HEK293T (cell line): Measurements from ENCODE around the gene DMWD.

ENCODE experiments used
- CTCF ChIA-PET: fragments of 350-600 bp; formaldehyde crosslinking; extraction: SDS; loops from one replicate; lab custom pipeline; 2021; ENCODE audit warnings: antibody characterized with exemption, inconsistent platforms; lab: Yijun Ruan, JAX
- POLR2A ChIA-PET: fragments of 350-600 bp; formaldehyde crosslinking; extraction: SDS; loops from one replicate; lab custom pipeline; 2020; ENCODE audit warnings: antibody characterized with exemption, inconsistent platforms; lab: Yijun Ruan, JAX
- DNase-seq: peaks from one replicate; pipeline ENCODE4 v3.0.0; 2012; ENCODE audit warnings: mixed read lengths; ENCODE audit errors: extremely low spot score
- ARNT ChIP-seq: fragments of 450-650 bp; IDR thresholded peaks from 2 replicates; pipeline ENCODE4 v1.6.1; 2017; ENCODE audit warnings: mild to moderate bottlenecking
- BHLHE40 ChIP-seq: fragments of 450-650 bp; IDR thresholded peaks from 2 replicates; pipeline ENCODE4 v1.6.1; 2016; ENCODE audit warnings: mild to moderate bottlenecking, moderate library complexity, borderline replicate concordance
- CTBP1 ChIP-seq: fragments of 450-650 bp; IDR thresholded peaks from 2 replicates; pipeline ENCODE4 v1.6.1; 2016; ENCODE audit warnings: borderline replicate concordance
- ELF4 ChIP-seq: fragments of 450-650 bp; IDR thresholded peaks from 2 replicates; pipeline ENCODE4 v1.6.1; 2017; ENCODE audit warnings: antibody characterized with exemption
- FOXA1 ChIP-seq: fragments of 450-650 bp; IDR thresholded peaks from 2 replicates; pipeline ENCODE4 v1.6.1; 2016; ENCODE audit warnings: mild to moderate bottlenecking
- FOXK2 ChIP-seq: fragments of 450-650 bp; IDR thresholded peaks from 2 replicates; pipeline ENCODE4 v1.6.1; 2016; ENCODE audit warnings: mild to moderate bottlenecking
- FOXM1 ChIP-seq: fragments of 450-650 bp; IDR thresholded peaks from 2 replicates; pipeline ENCODE4 v1.6.1; 2017; ENCODE audit warnings: mild to moderate bottlenecking, borderline replicate concordance
- HDGF ChIP-seq: fragments of 450-650 bp; IDR thresholded peaks from 2 replicates; pipeline ENCODE4 v1.6.1; 2017; ENCODE audit warnings: antibody characterized with exemption, borderline replicate concordance
- L3MBTL2 ChIP-seq: fragments of 450-650 bp; conservative IDR thresholded peaks from 2 replicates; pipeline ENCODE4 v1.6.1; 2016; ENCODE audit warnings: mild to moderate bottlenecking
- LEF1 ChIP-seq: fragments of 450-650 bp; IDR thresholded peaks from 2 replicates; pipeline ENCODE4 v1.6.1; 2017; ENCODE audit warnings: mild to moderate bottlenecking, borderline replicate concordance
- NFRKB ChIP-seq: fragments of 450-650 bp; IDR thresholded peaks from 2 replicates; pipeline ENCODE4 v1.6.1; 2016; ENCODE audit warnings: mild to moderate bottlenecking, moderate library complexity
- SP1 ChIP-seq: fragments of 450-650 bp; IDR thresholded peaks from 2 replicates; pipeline ENCODE4 v1.6.1; 2017
- SUZ12 ChIP-seq: fragments of 450-650 bp; IDR thresholded peaks from 2 replicates; pipeline ENCODE4 v1.6.1; 2016; ENCODE audit warnings: mild to moderate bottlenecking
- TARDBP ChIP-seq: fragments of 450-650 bp; IDR thresholded peaks from 2 replicates; pipeline ENCODE4 v1.6.1; 2016
- ZNF384 ChIP-seq: fragments of 450-650 bp; IDR thresholded peaks from 2 replicates; pipeline ENCODE4 v1.6.1; 2016
- TF ChIP-seq, protein P1 (sequence below): fragments of 450-650 bp; IDR thresholded peaks from 2 replicates; pipeline ENCODE4 v1.6.1; 2016

DMWD gene

DNA sequence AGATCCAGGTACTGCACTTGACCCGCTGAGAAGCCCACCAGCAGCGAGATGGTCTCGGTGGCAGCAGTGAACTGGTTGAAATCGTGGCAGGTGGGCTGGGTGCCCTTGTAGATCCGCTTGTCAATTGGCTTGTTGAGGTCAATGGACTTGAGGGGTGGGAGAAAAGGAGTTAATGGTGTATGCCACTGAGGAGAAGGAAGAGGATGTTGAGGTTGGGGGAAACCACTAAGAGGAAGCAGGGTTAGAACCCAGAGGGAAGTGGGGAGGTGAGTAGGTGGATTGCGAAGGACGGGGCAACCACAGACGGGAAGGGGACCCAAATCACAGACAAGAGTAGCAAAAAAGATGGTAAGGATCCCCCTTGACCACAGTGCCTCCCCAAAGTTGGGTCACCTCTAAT lies 1.7 kb downstream of the DMWD start:
- ChIA-PET POLR2A (interaction anchor here (1.2 to 1.5 kb wide), 2 partner anchors 23 to 74 kb away, joined by 3 to 7 read pairs; partner anchors contain the start of gene SIX5), CTCF (no interaction called here)
- DNase-seq = no peak
- TF ChIP-seq L3MBTL2 = no peak
- no peak for TF ChIP-seq TARDBP
- no peak for TF ChIP-seq HDGF
- TF ChIP-seq ARNT = no peak
- TF ChIP-seq, protein P1, sequence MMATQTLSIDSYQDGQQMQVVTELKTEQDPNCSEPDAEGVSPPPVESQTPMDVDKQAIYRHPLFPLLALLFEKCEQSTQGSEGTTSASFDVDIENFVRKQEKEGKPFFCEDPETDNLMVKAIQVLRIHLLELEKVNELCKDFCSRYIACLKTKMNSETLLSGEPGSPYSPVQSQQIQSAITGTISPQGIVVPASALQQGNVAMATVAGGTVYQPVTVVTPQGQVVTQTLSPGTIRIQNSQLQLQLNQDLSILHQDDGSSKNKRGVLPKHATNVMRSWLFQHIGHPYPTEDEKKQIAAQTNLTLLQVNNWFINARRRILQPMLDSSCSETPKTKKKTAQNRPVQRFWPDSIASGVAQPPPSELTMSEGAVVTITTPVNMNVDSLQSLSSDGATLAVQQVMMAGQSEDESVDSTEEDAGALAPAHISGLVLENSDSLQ = no peak
- no peak for TF ChIP-seq LEF1
- no peak for TF ChIP-seq NFRKB
- no peak for TF ChIP-seq CTBP1
- no peak for TF ChIP-seq BHLHE40
- TF ChIP-seq FOXK2 = no peak
- no peak for TF ChIP-seq FOXM1
- no peak for TF ChIP-seq ZNF384

- POLR2A ChIA-PET = interaction anchor here (1.0 kb wide), 1 partner anchor 10 kb away, joined by 3 read pairs; no protein-coding TSS in a partner anchor
- CTCF ChIA-PET = interaction anchor here (1.1 kb wide), 1 partner anchor 20 kb away, joined by 7 read pairs; the partner anchor contains the start of gene SIX5
- DNase-seq = no peak
- TF ChIP-seq NFRKB (no peak), BHLHE40 (no peak), ELF4 (no peak), SUZ12 (no peak), ZNF384 (no peak), LEF1 (no peak), L3MBTL2 (no peak), SP1 (no peak), ARNT (no peak), TARDBP (no peak), FOXM1 (no peak), FOXA1 (no peak), HDGF (no peak), CTBP1 (no peak), FOXK2 (no peak)
- TF ChIP-seq, protein P1 = no peak
These were observed 3.4 kb downstream of the DMWD start for GRCh38 chr19:45789035-45789786.

DNA sequence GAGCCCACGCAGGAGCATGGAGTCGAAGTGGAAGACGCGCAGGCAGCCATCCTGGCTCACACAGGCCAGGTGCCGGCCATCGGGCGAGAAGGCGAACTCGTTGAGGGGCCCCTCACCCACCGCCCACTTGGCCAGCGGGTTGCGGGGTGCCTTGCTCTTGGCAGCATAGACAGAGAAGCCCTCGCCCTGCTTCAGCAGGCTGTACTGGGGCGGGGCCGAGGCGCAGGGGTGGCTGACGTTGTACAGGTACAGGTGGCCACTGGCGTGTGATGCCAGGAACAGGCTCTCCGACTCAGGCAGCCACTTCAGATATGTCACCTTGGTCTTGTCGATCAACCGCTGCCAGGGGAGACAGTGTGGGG lies 6.1 kb downstream of the DMWD start:
- TF ChIP-seq, protein P1 = no peak
- TF ChIP-seq L3MBTL2 = no peak
- no peak for TF ChIP-seq FOXM1
- TF ChIP-seq SP1 = no peak
- no peak for TF ChIP-seq ZNF384
- TF ChIP-seq BHLHE40 = no peak
- TF ChIP-seq ELF4 = no peak
- TF ChIP-seq HDGF = no peak
- no peak for TF ChIP-seq CTBP1
- TF ChIP-seq LEF1 = no peak
- POLR2A ChIA-PET = interaction anchor here (1.0 kb wide), 1 partner anchor 19 kb away, joined by 3 read pairs; no protein-coding TSS in a partner anchor
- no peak for DNase-seq
- CTCF ChIA-PET = no interaction called here

- CTCF ChIA-PET = no interaction called here
- DNase-seq = no peak
- TF ChIP-seq BHLHE40 (no peak), FOXM1 (no peak), FOXA1 (no peak), CTBP1 (no peak), HDGF (no peak), LEF1 (no peak), SP1 (no peak), L3MBTL2 (no peak), FOXK2 (no peak), ARNT (no peak), ELF4 (no peak), ZNF384 (no peak), TARDBP (no peak), SUZ12 (no peak), NFRKB (no peak)
- TF ChIP-seq, protein P1 = no peak
- POLR2A ChIA-PET = interaction anchor here (1.0 kb wide), 1 partner anchor 18 kb away, joined by 3 read pairs; no protein-coding TSS in a partner anchor
These were observed 6.7 kb downstream of the DMWD start for GRCh38 chr19:45785781-45786532.
